Chondrocyte (in vitro differentiated cells): ENCODE measurements around the gene NYNRIN. TPM values are rescaled to one million over a fixed set of nuclear protein-coding genes. Genes with fewer than 3 reads are reported as not detected.

Source experiments
- DNase-seq: peaks from one replicate; pipeline ENCODE4 v3.0.0; 2021; ENCODE audit warnings: mixed read lengths, low spot score
- H3K27ac Mint-ChIP-seq: one replicate; pipeline ENCODE4 v1.8.0; 2021; ENCODE audit warnings: mild to moderate bottlenecking, moderate library complexity, mixed read lengths; ENCODE audit not compliant: unreplicated experiment
- H3K27me3 Mint-ChIP-seq: 2 replicates; pipeline ENCODE4 v1.8.0; 2021; ENCODE audit warnings: low read depth, mixed read lengths
- H3K36me3 Mint-ChIP-seq: 2 replicates; pipeline ENCODE4 v1.8.0; 2021; ENCODE audit warnings: low read depth, mixed read lengths
- H3K4me1 Mint-ChIP-seq: 2 replicates; pipeline ENCODE4 v1.8.0; 2021; ENCODE audit warnings: low read depth, mild to moderate bottlenecking, mixed read lengths
- H3K4me3 Mint-ChIP-seq: one replicate; pipeline ENCODE4 v1.8.0; 2021; ENCODE audit warnings: mild to moderate bottlenecking, moderate library complexity, mixed read lengths; ENCODE audit not compliant: unreplicated experiment
- H3K9me3 Mint-ChIP-seq: 2 replicates; pipeline ENCODE4 v1.8.0; 2021; ENCODE audit warnings: low read depth, mixed read lengths
- CTCF ChIP-seq: fragments of 200-600 bp; sonication (generic); IDR thresholded peaks from 2 replicates; pipeline ENCODE4 v1.5.0; 2021; ENCODE audit warnings: antibody characterized with exemption, mild to moderate bottlenecking, moderate library complexity
- total RNA-seq: library from RNA; stranded (reverse); gene quantifications from 3 replicates; pipeline ENCODE4 v1.2.1, GENCODE V29; 2021

Gene NYNRIN
- total RNA-seq, 1 donor from 2014 or later = 21.0 TPM

- DNase-seq = no peak
- Mint-ChIP-seq H3K27me3 (no peaks in the 10 kb centered on the region), H3K36me3 (peaks cover under 1% of the 10 kb centered on the region), H3K27ac (peak overlapping the region; percentile 94), H3K9me3 (peaks cover 3% of the 10 kb centered on the region), H3K4me3 (no peak overlapping the region), H3K4me1 (peaks cover 34% of the 10 kb centered on the region)
- no peak for TF ChIP-seq CTCF
These were observed 27.5 kb downstream of the NYNRIN start for GRCh38 chr14:24426150-24426911.

- peaks cover 41% of the 10 kb centered on the region for H3K4me1 Mint-ChIP-seq
- peaks cover 6% of the 10 kb centered on the region for H3K36me3 Mint-ChIP-seq
- H3K9me3 Mint-ChIP-seq = peaks cover 3% of the 10 kb centered on the region
- DNase-seq = no peak
- no peak for TF ChIP-seq CTCF
- H3K4me3 Mint-ChIP-seq = no peak overlapping the region
- H3K27me3 Mint-ChIP-seq = no peaks in the 10 kb centered on the region
- no peak overlapping the region for H3K27ac Mint-ChIP-seq
These were observed 28.2 kb downstream of the NYNRIN start for GRCh38 chr14:24426912-24427536.

- Mint-ChIP-seq H3K4me1 (peaks cover 46% of the 10 kb centered on the region), H3K27me3 (no peaks in the 10 kb centered on the region), H3K9me3 (peaks cover 3% of the 10 kb centered on the region), H3K27ac (no peak overlapping the region), H3K4me3 (no peak overlapping the region), H3K36me3 (peaks cover 7% of the 10 kb centered on the region)
- DNase-seq = no peak
- no peak for TF ChIP-seq CTCF
These were observed 29.0 kb downstream of the NYNRIN start for GRCh38 chr14:24427537-24428508.

- no peak for DNase-seq
- TF ChIP-seq CTCF = no peak
- no peaks in the 10 kb centered on the region for H3K27me3 Mint-ChIP-seq
- peaks cover 54% of the 10 kb centered on the region for H3K4me1 Mint-ChIP-seq
- H3K9me3 Mint-ChIP-seq = peaks cover 3% of the 10 kb centered on the region
- H3K36me3 Mint-ChIP-seq = peaks cover 15% of the 10 kb centered on the region
- H3K4me3 Mint-ChIP-seq = peak overlapping the region; percentile 76
- peak overlapping the region; percentile 98 for H3K27ac Mint-ChIP-seq
These were observed 30.0 kb downstream of the NYNRIN start for GRCh38 chr14:24428628-24429394.
